NCI-H1436 treated with DMSO at 0.1 percent for 48 hours (cell line): Measurements from ENCODE around the gene DDR2.
"Not testable (repeated sequence)": the region's sequence is repeated elsewhere in the genome, so short reads cannot be mapped to it uniquely, and the experiment has no call there.

Experiments used
- DNase-seq: peaks from one replicate; lab custom pipeline; 2025; lab: John Stamatoyannopoulos, UW

Gene DDR2

DNA sequence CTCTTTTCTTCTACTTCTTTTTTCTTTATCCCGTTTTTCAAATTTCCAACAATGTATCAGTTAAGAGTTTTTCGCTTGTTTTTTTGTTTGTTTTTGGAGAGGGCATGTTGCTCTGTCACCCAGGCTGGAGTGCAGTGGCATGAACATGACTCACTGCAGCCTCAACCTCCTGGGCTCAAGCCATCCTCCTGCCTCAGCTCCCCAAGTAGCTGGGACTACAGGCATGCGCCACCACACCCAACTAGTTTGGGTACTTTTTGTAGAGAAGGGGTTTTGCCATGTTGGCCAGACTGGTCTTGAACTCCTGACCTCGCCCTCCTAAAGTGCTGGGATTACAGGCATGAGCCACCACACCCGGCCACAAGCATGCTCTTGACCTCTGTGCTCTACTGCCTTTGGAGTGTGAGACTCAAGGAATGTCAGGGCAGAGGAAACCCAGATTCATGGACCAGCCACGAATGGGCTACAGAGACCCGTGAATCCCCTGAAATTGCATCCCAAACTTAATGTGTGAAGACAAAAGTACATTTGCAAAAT is 93.1 kb downstream of the DDR2 start:
- no peak for DNase-seq

- no peak for DNase-seq
These were observed 94.3 kb downstream of the DDR2 start for GRCh38 chr1:162726555-162726954.

DNA sequence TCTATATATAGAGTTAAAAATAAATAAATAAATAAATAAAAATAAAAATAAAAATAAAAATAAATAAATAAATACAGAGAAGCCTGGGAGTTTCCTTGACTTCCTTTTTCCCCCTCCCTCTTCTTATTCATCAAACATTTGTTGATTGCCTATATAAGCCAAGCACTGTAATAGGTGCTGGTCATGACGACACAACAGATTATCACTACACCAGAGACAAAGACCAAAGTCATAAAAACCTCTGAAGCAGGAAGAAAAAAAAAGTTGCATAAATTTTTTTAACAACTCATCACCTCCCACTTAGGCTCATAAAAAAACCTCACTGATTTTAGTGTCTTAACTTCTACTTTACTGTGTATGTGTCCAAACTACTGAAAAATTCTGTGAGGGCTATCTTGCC is 95.2 kb downstream of the DDR2 start:
- not testable (repeated sequence) for DNase-seq

DNA sequence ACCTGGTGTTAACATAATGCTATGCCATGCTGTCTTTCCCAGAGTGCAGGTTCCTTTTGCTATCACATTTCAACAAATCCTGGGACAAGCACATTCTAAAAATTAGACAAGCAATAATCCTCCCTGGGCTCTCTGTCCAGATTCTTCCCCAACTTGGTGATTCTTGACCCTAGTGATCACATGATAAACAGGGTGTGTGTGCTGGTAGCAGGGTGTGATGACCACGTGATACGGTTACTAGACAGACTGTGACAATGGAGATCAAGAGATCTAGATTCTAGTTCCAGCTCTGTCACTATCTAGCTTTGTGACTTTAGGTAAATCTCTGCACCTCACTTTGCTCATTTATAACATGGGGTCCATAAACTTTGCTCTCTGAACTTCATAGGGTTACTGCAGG is 96.3 kb downstream of the DDR2 start:
- no peak for DNase-seq

GRCh38 chr1:162729195-162729774 is 97.0 kb downstream of the DDR2 start:
- DNase-seq, result not testable (repeated sequence)

DNA sequence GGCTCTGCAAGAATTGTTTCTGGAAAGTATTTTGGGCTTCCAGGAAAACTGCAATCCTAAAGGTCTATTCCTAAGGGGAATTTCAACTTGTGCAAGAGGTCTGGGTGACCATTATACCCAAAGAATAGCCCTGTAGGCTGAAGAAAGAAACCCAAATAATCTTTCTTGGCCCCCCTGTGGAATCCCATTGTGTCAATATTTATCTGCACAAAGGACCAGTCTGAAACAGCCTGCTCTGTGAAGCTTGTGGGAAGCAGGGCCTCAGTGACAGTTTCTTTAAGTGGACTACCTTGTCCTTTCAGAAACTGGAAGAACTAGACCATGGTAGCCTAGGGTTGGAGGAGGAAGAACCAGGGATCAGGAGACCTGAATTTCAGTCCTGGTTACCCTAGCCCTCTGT is 99.8 kb downstream of the DDR2 start:
- no peak for DNase-seq

DNA sequence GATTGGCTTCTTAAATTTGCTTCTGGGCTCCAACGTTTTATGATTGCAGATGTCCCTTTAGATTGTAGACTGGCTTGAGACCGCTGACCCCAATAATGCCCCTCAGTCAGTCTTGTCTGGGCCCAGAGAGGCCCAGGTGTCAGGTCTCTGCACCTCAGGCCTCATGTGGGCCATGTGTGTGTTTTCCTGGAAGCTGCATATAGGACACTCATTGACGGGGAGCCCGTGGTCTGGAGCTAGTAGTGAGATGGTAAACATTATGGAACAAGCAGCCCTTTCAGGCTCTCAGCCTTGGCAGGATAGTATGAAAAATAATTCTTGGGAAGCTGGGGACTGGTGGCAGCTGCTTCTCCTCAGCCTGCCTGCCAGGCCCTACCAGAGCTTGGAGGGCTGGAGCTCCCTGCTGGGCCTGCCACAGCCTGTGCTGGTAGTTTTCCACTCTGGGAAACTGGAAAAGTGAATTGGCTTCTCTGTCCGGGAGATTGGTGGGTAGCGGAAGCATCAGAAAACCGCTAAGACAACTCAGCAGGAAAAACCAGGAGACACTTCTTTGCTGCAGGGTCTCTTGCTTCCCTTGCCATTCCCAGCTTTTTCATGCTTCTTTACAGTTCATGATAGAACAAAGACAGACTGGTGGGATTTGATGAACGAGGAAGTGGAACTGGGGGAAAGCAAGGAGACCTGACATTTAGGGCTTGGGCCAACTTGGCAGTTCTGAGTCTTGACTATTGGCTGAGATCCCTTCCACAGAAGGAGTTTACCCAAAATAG is 100.5 kb downstream of the DDR2 start:
- no peak for DNase-seq

DNA sequence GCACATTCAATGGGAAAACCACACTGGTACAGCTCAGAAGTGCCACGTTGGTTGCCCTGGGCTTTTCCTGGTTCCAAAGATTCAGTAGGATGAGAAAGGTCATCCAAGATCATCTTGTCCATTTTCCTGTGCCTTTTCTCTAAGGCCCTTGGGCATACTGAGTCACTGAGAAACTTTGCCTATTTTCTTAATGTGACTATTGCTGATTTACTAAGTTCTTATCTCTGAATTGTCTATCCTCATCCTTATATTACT is 101.0 kb downstream of the DDR2 start:
- no peak for DNase-seq

DNA sequence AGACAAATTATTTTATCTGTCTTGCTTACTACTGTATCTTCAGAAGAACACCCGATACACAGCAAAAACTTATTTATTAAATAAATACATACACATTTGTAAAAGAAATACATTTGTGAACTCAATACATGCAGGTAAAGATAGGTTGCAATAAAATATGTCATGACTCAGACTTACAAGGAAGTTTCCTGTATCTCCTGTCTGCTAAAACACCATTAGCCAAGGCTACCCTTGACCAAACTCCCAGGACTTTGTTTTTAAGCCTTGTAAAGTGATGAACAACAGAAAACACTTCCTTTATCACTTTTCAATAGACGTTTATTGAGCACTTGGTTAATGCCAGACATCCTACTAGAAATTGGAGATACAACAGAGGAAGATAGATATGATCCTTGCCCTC is 101.8 kb downstream of the DDR2 start:
- DNase-seq, result no peak

GRCh38 chr1:162736184-162736583 is 103.9 kb downstream of the DDR2 start:
- DNase-seq, result no peak

GRCh38 chr1:162736633-162737067 is 104.4 kb downstream of the DDR2 start:
- DNase-seq, result no peak

GRCh38 chr1:162740755-162741154 is 108.5 kb downstream of the DDR2 start:
- DNase-seq, result no peak

- DNase-seq, result no peak
These were observed 109.3 kb downstream of the DDR2 start for GRCh38 chr1:162741574-162741973.

DNA sequence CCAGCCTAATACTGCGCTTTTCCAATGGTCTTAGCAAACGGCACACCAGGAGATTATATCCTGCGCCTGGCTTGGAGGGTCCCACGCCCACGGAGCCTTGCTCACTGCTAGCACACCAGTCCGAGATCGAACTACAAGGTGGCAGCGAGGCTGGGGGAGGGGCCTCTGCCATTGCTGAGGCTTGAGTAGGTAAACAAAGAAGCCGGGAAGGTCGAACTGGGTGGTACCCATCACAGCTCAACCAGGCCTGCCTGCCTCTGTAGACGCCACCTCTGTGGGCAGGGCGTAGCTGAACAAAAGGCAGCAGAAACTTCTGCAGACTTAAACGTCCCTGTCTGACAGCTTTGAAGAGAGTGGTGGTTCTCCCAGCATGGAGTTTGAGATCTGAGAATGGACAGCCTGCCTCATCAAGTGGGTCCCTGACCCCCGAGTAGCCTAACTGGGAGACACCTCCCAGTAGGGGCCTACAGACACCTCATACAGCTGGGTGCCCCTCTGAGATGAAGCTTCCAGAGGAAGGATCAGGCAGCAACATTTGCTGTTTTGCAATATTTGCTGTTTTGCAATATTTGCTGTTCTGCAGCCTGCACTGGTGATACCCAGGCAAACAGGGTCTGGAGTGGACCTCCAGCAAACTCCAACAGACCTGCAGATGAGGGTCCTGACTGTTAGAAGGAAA is 114.1 kb downstream of the DDR2 start:
- not testable (repeated sequence) for DNase-seq

DNA sequence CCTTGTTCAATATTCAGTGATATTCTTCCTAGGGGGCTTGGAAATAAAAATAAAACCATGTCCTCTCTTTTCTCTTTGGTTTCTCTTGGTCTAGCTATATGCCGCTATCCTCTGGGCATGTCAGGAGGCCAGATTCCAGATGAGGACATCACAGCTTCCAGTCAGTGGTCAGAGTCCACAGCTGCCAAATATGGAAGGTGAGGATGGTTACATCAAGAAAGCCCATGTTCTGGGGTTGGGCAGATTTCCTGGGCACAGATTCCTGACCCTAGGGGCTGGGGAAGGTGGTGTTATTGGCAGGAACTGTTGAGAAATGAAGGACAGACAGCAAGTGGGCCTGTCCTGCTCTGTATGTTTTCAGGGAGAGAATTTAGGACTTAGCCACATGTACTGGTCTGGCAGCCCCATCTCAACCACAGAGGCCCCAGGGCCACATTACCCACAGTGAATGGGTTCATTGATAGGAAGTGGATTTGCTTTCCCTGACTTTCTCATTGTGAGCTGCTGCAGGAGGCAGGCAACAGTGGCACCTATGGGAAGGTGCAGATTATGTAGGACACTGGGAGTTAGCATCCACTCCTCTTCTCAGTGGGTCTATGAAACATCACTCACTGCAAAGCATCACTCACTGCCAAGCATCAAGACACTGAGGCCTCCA is 120.9 kb downstream of the DDR2 start:
- no peak for DNase-seq

DNA sequence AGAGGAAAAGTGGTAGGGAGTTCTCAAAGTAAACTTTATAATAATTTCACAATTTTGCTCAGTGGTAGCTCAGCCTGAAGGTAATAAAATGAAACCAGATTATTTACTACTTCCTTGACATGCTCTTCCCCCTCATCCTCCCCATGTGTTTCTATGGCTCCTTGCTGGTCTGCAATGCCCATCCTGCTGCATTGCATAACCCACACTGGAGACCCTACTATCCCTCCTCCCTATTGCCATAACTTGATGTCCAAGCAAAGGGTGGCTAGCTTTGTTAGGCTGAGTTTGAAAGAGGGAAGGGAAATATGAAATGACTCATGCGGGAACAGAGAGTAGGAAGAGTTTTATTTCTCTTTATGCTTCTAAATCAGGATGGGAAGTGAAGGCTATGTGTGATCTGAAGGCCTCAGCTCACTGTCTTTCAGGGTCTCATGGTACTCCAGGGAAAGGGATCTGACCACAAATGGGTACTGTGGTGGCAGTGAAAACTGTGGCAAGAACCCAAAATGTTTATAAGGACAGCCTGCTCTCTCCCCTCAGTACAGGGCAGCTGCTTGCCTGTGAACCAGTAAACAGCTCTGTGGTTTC is 121.8 kb downstream of the DDR2 start:
- no peak for DNase-seq

DNA sequence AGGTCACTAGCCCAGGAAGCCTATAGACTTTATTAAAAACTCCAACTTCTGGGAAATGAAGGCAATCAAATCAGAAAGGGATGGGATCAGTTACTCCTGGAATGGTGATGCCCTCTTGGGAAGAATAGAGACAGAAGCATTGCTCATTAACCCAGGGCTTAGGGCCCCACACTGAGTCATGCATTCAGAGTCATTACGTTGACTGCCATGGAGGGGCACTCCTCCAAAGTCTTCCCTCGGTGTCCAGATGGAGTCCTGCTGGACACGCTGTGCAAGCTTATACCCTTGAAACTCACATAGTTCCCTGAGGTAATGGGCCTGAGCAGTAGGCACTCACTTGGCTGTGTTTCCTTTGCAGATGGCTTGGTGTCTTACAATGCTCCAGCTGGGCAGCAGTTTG is 123.0 kb downstream of the DDR2 start:
- DNase-seq, result no peak

DNA sequence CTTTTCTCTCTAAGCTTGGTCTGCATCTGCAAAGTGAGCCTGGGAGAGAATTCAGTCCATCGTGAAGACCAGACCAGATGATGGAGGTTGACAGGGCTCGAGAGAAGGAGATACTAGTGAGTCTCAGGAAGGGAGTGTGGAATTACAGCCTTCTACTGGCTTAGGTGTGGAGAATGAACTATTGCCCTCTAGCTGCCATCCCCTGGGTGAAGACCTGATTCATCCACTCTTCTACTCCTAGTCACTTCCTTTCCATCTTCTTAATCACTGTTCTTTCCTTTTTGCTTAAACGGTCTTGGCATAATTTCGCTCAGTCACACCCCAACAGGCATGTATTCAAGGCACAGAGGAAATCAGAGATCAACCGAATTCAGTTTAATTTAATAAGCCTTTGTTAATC is 124.3 kb downstream of the DDR2 start:
- no peak for DNase-seq

DNA sequence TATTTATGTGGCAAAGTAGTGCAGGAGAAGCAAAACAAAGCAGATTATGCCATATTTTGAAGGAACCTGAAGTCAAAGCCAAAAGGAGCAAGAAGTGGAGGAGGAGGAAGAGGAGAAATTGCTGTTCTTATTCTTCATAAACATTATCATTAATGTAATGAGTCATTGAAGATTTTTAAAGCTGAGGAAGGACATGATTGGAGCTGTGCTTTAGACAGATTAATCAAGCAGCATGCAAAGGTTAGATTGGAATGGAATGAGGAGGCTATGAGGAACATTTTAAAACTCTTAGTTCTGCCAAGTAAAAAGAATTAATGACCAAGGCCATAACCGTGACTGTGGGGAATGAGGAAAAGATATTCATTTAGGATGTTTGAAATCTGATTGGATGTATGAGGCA is 125.2 kb downstream of the DDR2 start:
- DNase-seq, result no peak

DNA sequence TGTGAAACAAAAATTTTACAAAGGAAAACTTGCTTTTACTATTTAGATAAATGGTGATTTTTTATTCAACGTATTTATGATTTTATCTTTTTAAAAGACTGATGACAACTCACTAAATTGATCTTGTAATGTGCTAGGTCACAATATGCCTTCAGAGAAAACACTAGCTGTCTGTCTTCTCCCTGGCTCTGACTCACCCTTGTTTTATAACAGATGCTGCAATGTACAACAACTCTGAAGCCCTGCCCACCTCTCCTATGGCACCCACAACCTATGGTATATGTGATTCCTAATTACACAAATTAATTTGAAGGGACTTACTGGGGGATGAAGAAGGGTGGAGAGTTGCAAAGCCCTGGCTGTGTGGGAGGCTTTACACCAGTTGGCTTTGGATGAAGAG is 133.5 kb downstream of the DDR2 start:
- DNase-seq, result no peak

GRCh38 chr1:162772571-162773154 is 140.4 kb downstream of the DDR2 start:
- no peak for DNase-seq

- DNase-seq, result no peak
These were observed 141.7 kb downstream of the DDR2 start for GRCh38 chr1:162774007-162774406.
